MG63 (cell line): Measurements from ENCODE around the gene OR2L2. TPM values are rescaled to one million over a fixed set of nuclear protein-coding genes. Genes with fewer than 3 reads are reported as not detected.
A peak's percentile ranks its signal among the peaks of the same experiment; 100 is the strongest.
"Not testable (repeated sequence)": the region's sequence is repeated elsewhere in the genome, so short reads cannot be mapped to it uniquely, and the experiment has no call there.

Experiments
- DNase-seq: peaks from one replicate; pipeline ENCODE4 v3.0.0-alpha.2; 2020
- H3K27me3 ChIP-seq: fragments of 250-450 bp; sonication (Bioruptor Pico); 2 replicates; pipeline ENCODE4 v1.5.1; 2020; ENCODE audit warnings: mild to moderate bottlenecking, moderate library complexity
- H3K36me3 ChIP-seq: fragments of 250-450 bp; sonication (Bioruptor Pico); 2 replicates; pipeline ENCODE4 v1.5.1; 2020; ENCODE audit warnings: mild to moderate bottlenecking, moderate library complexity
- H3K4me3 ChIP-seq: fragments of 250-450 bp; sonication (Bioruptor Pico); 2 replicates; pipeline ENCODE4 v1.5.1; 2020; ENCODE audit warnings: mild to moderate bottlenecking, moderate library complexity
- H3K9me3 ChIP-seq: fragments of 250-450 bp; sonication (Bioruptor Pico); 2 replicates; pipeline ENCODE4 v1.5.1; 2020; ENCODE audit warnings: mild to moderate bottlenecking, moderate library complexity
- total RNA-seq: library from RNA; depleted of rRNA; stranded (reverse); fragments of >200 nt; shearing (Covaris generic); gene quantifications from 2 replicates; pipeline ENCODE4 v1.2.3, GENCODE V29; 2014; ENCODE audit warnings: low replicate concordance; rRNA removed

Gene OR2L2
- total RNA-seq, result 0.16 TPM in 1 of 2 replicates, not detected in the other

GRCh38 chr1:248029770-248030169, at the start of gene OR2L2:
OR2L2 (plus strand) TSS chr1:248030070; CDS start chr1:248038268, 8,198 bp downstream.
- peaks cover 11% of the 10 kb centered on the region for H3K9me3 ChIP-seq
- no peaks in the 10 kb centered on the region for H3K36me3 ChIP-seq
- no peak within 1 kb of the TSS for H3K4me3 ChIP-seq
- no peaks in the 10 kb centered on the region for H3K27me3 ChIP-seq
- no peak for DNase-seq

- H3K4me3 ChIP-seq, result no peak overlapping the region
- H3K27me3 ChIP-seq, result no peaks in the 10 kb centered on the region
- H3K36me3 ChIP-seq, result no peaks in the 10 kb centered on the region
- no peak for DNase-seq
- H3K9me3 ChIP-seq, result no peaks in the 10 kb centered on the region
Measured at GRCh38 chr1:247992986-247993385, 36.9 kb upstream of the OR2L2 start.

DNA sequence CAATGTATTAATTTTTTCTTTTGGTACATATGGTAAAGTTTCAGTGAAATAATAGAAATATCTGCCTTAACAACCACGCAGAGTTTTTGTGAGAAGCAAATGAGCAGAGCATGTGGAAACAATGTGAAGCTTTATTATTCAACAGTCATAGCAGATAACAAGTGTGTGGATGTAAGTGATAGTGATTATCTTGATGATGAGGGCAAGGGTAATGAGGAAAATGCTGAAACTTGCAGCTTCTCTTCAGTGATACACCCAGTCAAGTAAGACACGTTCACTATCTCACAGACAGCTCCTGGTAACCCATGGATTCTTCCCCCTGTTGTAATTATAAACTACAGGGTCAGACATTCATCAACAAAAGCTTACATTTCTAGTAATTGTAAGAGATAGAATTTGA, 31.1 kb upstream of the OR2L2 start:
- Histone ChIP-seq H3K9me3 (no peaks in the 10 kb centered on the region), H3K27me3 (no peaks in the 10 kb centered on the region), H3K4me3 (no peak overlapping the region), H3K36me3 (no peaks in the 10 kb centered on the region)
- DNase-seq, result no peak

DNA sequence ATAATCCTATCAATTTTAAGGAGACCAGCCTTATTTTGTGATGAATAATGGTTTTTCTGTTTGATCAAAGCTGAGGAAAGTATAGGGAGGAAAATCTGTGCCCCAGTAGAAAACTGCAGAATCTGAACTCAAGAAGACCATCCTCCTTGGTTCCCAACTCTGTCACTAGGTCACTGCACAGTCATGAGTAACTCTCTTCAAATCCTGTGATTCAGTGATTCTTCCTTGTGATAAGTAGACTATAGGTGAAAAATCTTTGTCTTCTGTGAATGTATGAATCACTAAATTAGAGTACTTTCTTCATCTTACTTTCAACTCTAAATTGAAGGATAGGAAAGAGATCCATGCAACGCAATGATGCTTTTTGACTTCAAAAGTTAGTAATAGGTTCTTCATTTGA, 29.7 kb upstream of the OR2L2 start:
- no peaks in the 10 kb centered on the region for H3K9me3 ChIP-seq
- no peaks in the 10 kb centered on the region for H3K27me3 ChIP-seq
- no peak overlapping the region for H3K4me3 ChIP-seq
- H3K36me3 ChIP-seq, result no peaks in the 10 kb centered on the region
- DNase-seq, result no peak

GRCh38 chr1:248007778-248008177, 22.1 kb upstream of the OR2L2 start:
- H3K36me3 ChIP-seq, result no peaks in the 10 kb centered on the region
- DNase-seq, result no peak
- no peaks in the 10 kb centered on the region for H3K27me3 ChIP-seq
- H3K9me3 ChIP-seq, result peaks cover 27% of the 10 kb centered on the region
- H3K4me3 ChIP-seq, result no peak overlapping the region

GRCh38 chr1:248009681-248010080, 20.2 kb upstream of the OR2L2 start:
- no peak for DNase-seq
- Histone ChIP-seq H3K36me3 (no peaks in the 10 kb centered on the region), H3K27me3 (no peaks in the 10 kb centered on the region), H3K4me3 (no peak overlapping the region), H3K9me3 (peaks cover 27% of the 10 kb centered on the region)

DNA sequence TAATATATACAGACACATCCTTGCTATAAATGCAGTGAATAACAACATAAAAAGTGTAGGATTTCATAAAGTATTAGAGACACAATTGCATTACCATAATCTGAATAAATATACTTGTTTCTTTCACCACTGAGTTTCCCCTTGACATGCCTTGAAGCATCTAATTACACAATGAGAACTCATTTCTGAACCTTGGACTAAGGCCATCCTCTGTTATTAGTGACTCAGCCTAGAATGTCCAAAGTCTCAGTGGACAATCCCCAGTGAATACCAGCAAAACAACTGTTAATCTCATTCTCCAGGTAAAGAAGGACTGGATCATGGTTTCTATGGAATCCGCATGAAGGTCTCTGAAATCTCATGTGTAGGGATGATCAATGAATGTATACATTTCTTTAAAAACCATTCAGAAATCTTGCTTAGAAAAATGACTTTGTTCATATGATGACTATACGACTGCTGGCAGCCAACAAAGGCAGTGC, 16.6 kb upstream of the OR2L2 start, which contains the start of gene OR2L5:
OR2L5 (plus strand) TSS at position 432 of the 482 bp plus-strand sequence. CDS start 8,288 bp downstream, outside the sequence.
- Histone ChIP-seq H3K9me3 (peaks cover 23% of the 10 kb centered on the region), H3K27me3 (no peaks in the 10 kb centered on the region), H3K36me3 (no peaks in the 10 kb centered on the region), H3K4me3 (no peak within 1 kb of the TSS)
- no peak for DNase-seq

- H3K4me3 ChIP-seq, result no peak overlapping the region
- no peaks in the 10 kb centered on the region for H3K36me3 ChIP-seq
- H3K9me3 ChIP-seq, result peaks cover 5% of the 10 kb centered on the region
- no peaks in the 10 kb centered on the region for H3K27me3 ChIP-seq
- no peak for DNase-seq
Measured at GRCh38 chr1:248015803-248016202, 14.1 kb upstream of the OR2L2 start.

GRCh38 chr1:248045209-248045608, 15.3 kb downstream of the OR2L2 start:
- Histone ChIP-seq H3K27me3 (no peaks in the 10 kb centered on the region), H3K4me3 (no peak overlapping the region), H3K9me3 (peaks cover 3% of the 10 kb centered on the region; the same call in 1 of the 2 replicates), H3K36me3 (no peaks in the 10 kb centered on the region)
- DNase-seq, result no peak

DNA sequence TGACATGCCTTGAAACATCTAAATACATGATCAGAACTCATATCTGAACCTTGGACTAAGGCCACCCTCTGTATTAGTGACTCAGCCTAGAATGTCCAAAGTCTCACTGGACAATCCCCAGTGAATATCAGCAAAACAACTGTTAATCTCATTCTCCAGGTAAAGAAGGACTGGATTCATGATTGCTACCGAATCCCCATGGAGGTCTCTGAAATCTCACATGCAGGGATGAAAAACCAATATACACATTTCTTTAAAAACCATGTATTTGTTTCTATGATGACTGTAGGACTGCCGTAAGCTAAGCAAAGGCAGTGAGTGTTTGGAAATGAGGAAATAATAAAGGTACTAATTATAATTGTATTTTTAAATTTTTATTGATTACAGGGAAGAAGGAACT, 16.7 kb downstream of the OR2L2 start, which contains the start of gene OR2L3:
OR2L3 (plus strand) TSS at position 301 of the 400 bp plus-strand sequence. CDS start 13,846 bp downstream, outside the sequence.
- Histone ChIP-seq H3K36me3 (no peaks in the 10 kb centered on the region), H3K27me3 (no peaks in the 10 kb centered on the region), H3K9me3 (peaks cover 3% of the 10 kb centered on the region; the same call in 1 of the 2 replicates), H3K4me3 (no peak within 1 kb of the TSS)
- no peak for DNase-seq

- DNase-seq, result no peak
- no peaks in the 10 kb centered on the region for H3K27me3 ChIP-seq
- H3K4me3 ChIP-seq, result no peak overlapping the region
- H3K36me3 ChIP-seq, result no peaks in the 10 kb centered on the region
- peaks cover 3% of the 10 kb centered on the region; the same call in 1 of the 2 replicates for H3K9me3 ChIP-seq
Measured at GRCh38 chr1:248047008-248047407, 17.1 kb downstream of the OR2L2 start.

GRCh38 chr1:248054671-248055070, 24.8 kb downstream of the OR2L2 start:
- no peaks in the 10 kb centered on the region for H3K36me3 ChIP-seq
- no peak overlapping the region for H3K4me3 ChIP-seq
- H3K9me3 ChIP-seq, result peaks cover 2% of the 10 kb centered on the region; the same call in 1 of the 2 replicates
- no peak for DNase-seq
- no peaks in the 10 kb centered on the region for H3K27me3 ChIP-seq

- no peaks in the 10 kb centered on the region for H3K36me3 ChIP-seq
- DNase-seq, result peak; percentile 62
- H3K4me3 ChIP-seq, result no peak overlapping the region
- peaks cover 2% of the 10 kb centered on the region; the same call in 1 of the 2 replicates for H3K9me3 ChIP-seq
- no peaks in the 10 kb centered on the region for H3K27me3 ChIP-seq
Measured at GRCh38 chr1:248055261-248055660, 25.4 kb downstream of the OR2L2 start.

- no peaks in the 10 kb centered on the region for H3K36me3 ChIP-seq
- no peaks in the 10 kb centered on the region for H3K9me3 ChIP-seq
- no peak overlapping the region for H3K4me3 ChIP-seq
- H3K27me3 ChIP-seq, result no peaks in the 10 kb centered on the region
- DNase-seq, result no peak
Measured at GRCh38 chr1:248065071-248065470, 35.2 kb downstream of the OR2L2 start.

DNA sequence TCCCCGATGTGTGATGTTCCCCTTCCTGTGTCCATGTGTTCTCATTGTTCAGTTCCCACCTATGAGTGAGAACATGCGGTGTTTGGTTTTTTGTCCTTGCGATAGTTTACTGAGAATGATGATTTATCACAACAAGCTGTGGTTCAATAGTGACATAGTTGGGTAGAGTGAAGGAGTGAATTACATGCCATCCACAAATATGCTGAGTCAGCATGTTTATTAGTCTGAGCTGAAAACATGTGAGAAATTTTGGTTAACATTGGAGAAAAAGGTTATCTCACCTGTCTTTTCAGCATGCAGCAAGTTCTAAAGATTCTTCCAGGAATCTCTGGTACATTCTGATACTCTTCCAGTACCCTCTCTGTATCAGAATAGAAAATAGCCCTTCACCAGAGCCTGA, 35.7 kb downstream of the OR2L2 start:
- no peak for DNase-seq
- Histone ChIP-seq H3K27me3 (no peaks in the 10 kb centered on the region), H3K4me3 (no peak overlapping the region), H3K9me3 (no peaks in the 10 kb centered on the region), H3K36me3 (no peaks in the 10 kb centered on the region)

DNA sequence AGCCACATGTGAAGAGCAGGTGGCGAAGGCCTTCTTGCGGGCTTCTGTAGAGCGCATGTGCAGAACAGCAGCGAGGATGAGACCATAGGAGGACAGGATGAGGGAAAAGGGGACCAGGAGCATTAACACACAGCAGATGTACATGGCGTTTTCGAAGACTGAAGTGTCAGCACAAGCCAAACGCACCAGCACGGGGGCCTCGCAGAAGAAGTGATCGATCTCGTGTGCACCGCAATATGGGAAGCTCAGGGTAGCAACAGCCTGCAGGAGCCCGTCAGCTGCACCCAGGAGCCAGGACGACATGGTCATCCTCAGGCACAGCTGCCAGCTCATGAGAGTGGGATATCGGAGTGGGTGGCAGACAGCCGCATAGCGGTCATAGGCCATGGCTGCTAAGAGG, 54.0 kb downstream of the OR2L2 start:
- H3K4me3 ChIP-seq, DNase-seq, H3K27me3 ChIP-seq, H3K36me3 ChIP-seq, H3K9me3 ChIP-seq: not testable (repeated sequence)
